HG03196 (cell line): ENCODE results near the gene GRXCR2.
"Not testable (repeated sequence)": the region's sequence is repeated elsewhere in the genome, so short reads cannot be mapped to it uniquely, and the experiment has no call there.

Experiments used
- ATAC-seq: cut with Tn5 transposase; IDR thresholded peaks from one replicate; pipeline ENCODE4 v1.9.1; 2021; ENCODE audit not compliant: unreplicated experiment

Gene GRXCR2

GRCh38 chr5:145887217-145887616 lies 14.4 kb upstream of the GRXCR2 start:
- no peak for ATAC-seq

- ATAC-seq, result no peak
Measured at GRCh38 chr5:145874765-145875164, 2.0 kb upstream of the GRXCR2 start.

GRCh38 chr5:145872486-145872885 lies 328 bp downstream of the GRXCR2 start:
- ATAC-seq, result no peak

GRCh38 chr5:145869753-145870152 lies 3.1 kb downstream of the GRXCR2 start:
- ATAC-seq, result no peak

- ATAC-seq, result no peak
Measured at GRCh38 chr5:145867806-145868205, 5.0 kb downstream of the GRXCR2 start.

GRCh38 chr5:145864432-145864831 lies 8.4 kb downstream of the GRXCR2 start:
- ATAC-seq, result not testable (repeated sequence)

GRCh38 chr5:145863003-145863402 lies 9.8 kb downstream of the GRXCR2 start:
- no peak for ATAC-seq

GRCh38 chr5:145859897-145860296 lies 12.9 kb downstream of the GRXCR2 start:
- no peak for ATAC-seq

GRCh38 chr5:145859453-145859852 lies 13.4 kb downstream of the GRXCR2 start:
- no peak for ATAC-seq

GRCh38 chr5:145858959-145859358 lies 13.9 kb downstream of the GRXCR2 start:
- no peak for ATAC-seq

GRCh38 chr5:145856285-145856818 lies 16.5 kb downstream of the GRXCR2 start:
- ATAC-seq, result no peak

- no peak for ATAC-seq
Measured at GRCh38 chr5:145855763-145856267, 17.0 kb downstream of the GRXCR2 start.

GRCh38 chr5:145854651-145855258 lies 18.1 kb downstream of the GRXCR2 start:
- ATAC-seq, result no peak

- ATAC-seq, result no peak
Measured at GRCh38 chr5:145853781-145854376, 18.9 kb downstream of the GRXCR2 start.

- no peak for ATAC-seq
Measured at GRCh38 chr5:145852990-145853389, 19.8 kb downstream of the GRXCR2 start.

GRCh38 chr5:145848854-145849253 lies 24.0 kb downstream of the GRXCR2 start:
- ATAC-seq, result no peak

- no peak for ATAC-seq
Measured at GRCh38 chr5:145847499-145848497, 25.0 kb downstream of the GRXCR2 start.

GRCh38 chr5:145846081-145846480 lies 26.7 kb downstream of the GRXCR2 start:
- ATAC-seq, result no peak

- ATAC-seq, result no peak
Measured at GRCh38 chr5:145841299-145841698, 31.5 kb downstream of the GRXCR2 start.

GRCh38 chr5:145840458-145841132 lies 32.2 kb downstream of the GRXCR2 start:
- no peak for ATAC-seq

GRCh38 chr5:145838276-145838675 lies 34.5 kb downstream of the GRXCR2 start:
- ATAC-seq, result no peak
